Ureter (tissue), 1 donor: ENCODE results near the gene C11orf42. TPM values are rescaled to one million over a fixed set of nuclear protein-coding genes. Genes with fewer than 3 reads are reported as not detected.
"Not testable (repeated sequence)": the region's sequence is repeated elsewhere in the genome, so short reads cannot be mapped to it uniquely, and the experiment has no call there.

Source experiments
- DNase-seq: peaks from one replicate; pipeline ENCODE4 v3.0.0-alpha.2; 2020; ENCODE audit warnings: low spot score
- total RNA-seq: library from RNA; stranded (reverse); gene quantifications from one replicate; pipeline ENCODE4 v1.2.4, GENCODE V29; 2023
- donor health status: DM: yes; HTN: yes; CAD: no.

The C11orf42 gene
- total RNA-seq, 1 donor from 2014 or later: not detected

DNA sequence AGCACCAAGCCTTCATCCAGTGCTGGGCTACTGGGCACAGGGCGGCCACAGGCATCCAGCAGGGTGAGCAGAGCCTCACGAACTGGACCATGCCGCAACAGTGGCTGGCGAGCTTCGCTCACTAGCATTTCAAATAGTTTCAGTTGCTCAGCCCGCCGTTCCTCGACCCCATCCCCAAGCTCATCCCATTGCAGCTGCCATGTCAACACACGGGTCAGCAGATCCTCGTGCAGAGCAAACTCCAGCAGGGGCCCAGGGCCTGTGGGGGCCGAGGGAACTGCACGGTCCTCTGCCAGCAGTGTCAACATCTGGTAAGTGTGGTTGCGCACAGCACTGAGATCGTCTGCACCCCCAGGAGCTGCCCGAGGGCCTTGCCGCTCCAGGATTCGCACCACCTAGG is 18.5 kb downstream of the C11orf42 start:
- no peak for DNase-seq

DNA sequence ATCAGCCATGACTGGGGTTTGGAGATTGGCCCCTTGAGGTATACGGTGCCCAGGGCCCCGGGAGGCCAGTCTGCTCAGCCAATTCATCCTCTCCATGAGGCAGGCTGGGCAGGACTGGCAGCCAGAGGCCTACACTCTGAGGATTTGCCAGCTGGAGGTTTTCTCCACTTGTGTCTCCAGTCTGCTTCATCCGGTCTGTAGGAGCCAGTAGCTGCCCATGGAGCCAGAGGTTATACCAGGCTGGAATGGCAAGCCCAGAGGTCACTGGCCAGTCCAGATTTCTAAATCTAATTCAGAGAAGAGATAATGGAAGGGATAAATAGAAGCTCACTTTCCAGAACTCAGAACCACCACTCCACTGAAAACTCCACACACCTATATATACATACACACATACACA is 19.1 kb downstream of the C11orf42 start:
- DNase-seq: no peak

GRCh38 chr11:6225024-6225423 is 19.7 kb downstream of the C11orf42 start:
- DNase-seq: no peak

- DNase-seq: no peak
These were observed 20.5 kb downstream of the C11orf42 start for GRCh38 chr11:6225896-6226295.

- no peak for DNase-seq
These were observed 23.2 kb downstream of the C11orf42 start for GRCh38 chr11:6228520-6228919.

- no peak for DNase-seq
These were observed 24.6 kb downstream of the C11orf42 start for GRCh38 chr11:6229911-6230310.

DNA sequence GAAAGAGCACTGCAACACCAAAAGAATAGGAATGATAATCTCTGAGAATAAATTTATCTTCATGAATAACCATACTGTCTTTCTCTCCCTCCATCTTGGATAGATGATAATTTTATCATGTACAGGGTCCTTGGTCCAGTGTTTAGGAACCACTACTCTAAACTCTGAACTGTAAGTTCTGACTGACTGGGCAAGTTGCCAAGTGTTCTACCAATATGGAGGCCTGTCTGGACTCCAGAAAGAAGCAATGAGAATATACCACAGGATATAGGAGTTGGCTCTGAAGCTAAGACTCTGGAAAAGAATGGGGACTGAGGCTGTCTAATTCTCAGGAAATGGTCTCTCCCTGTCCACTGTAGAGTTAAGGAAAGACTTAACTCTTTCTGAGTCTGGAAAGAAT is 27.5 kb downstream of the C11orf42 start:
- no peak for DNase-seq

GRCh38 chr11:6233984-6234386 is 28.6 kb downstream of the C11orf42 start:
- no peak for DNase-seq

GRCh38 chr11:6234387-6235107 is 29.2 kb downstream of the C11orf42 start, which contains the start of gene FHIP1B:
FHIP1B (minus strand) TSS chr11:6234636; CDS start chr11:6224516, 10,120 bp downstream.
- peak; percentile 100 for DNase-seq

- no peak for DNase-seq
These were observed 31.9 kb downstream of the C11orf42 start for GRCh38 chr11:6237266-6237665.

DNA sequence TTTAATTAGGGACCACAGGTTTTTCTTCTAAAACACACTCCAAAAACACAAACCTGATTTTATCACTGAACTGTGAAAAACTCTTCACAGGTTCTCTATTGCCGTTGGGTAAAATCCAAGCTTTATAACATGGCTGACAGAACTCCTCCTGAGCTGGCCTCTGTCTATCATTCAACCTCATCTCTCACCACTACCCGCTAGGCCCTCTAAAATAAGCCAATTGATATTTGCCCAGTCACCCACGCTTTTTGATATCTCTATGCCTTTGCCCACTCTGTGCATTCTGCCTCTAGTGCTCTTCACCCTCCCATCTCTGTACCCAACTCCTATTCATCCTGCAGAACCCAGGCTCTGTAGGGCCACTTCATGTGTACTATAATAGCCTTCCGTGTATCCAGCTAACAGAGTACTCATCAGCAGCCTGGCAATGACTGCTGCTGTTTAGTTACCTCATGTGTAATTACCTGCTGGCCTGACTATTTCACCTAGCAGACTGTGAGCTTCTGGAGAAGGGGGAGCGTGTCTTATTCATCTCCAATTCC is 32.5 kb downstream of the C11orf42 start:
- DNase-seq: no peak

- no peak for DNase-seq
These were observed 33.5 kb downstream of the C11orf42 start, which contains the start of gene CNGA4 for GRCh38 chr11:6238902-6239301. CNGA4 (plus strand) TSS chr11:6239089; CDS start chr11:6239207, 118 bp downstream.

DNA sequence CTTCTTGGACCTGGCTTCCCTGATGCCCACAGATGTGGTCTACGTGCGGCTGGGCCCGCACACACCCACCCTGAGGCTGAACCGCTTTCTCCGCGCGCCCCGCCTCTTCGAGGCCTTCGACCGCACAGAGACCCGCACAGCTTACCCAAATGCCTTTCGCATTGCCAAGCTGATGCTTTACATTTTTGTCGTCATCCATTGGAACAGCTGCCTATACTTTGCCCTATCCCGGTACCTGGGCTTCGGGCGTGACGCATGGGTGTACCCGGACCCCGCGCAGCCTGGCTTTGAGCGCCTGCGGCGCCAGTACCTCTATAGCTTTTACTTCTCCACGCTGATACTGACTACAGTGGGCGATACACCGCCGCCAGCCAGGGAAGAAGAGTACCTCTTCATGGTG is 34.8 kb downstream of the C11orf42 start:
- DNase-seq: no peak

- no peak for DNase-seq
These were observed 35.4 kb downstream of the C11orf42 start for GRCh38 chr11:6240781-6241180.

DNA sequence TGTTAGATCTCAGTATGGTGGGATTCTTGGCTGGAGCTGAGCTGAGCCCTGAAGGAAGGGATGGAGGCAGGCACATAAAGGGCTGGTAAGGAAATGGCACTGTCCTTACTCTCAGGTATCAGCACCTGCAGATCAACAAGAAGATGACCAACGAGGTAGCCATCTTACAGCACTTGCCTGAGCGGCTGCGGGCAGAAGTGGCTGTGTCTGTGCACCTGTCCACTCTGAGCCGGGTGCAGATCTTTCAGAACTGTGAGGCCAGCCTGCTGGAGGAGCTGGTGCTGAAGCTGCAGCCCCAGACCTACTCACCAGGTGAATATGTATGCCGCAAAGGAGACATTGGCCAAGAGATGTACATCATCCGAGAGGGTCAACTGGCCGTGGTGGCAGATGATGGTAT is 36.0 kb downstream of the C11orf42 start:
- no peak for DNase-seq

GRCh38 chr11:6245536-6245935 is 40.2 kb downstream of the C11orf42 start:
- no peak for DNase-seq

DNA sequence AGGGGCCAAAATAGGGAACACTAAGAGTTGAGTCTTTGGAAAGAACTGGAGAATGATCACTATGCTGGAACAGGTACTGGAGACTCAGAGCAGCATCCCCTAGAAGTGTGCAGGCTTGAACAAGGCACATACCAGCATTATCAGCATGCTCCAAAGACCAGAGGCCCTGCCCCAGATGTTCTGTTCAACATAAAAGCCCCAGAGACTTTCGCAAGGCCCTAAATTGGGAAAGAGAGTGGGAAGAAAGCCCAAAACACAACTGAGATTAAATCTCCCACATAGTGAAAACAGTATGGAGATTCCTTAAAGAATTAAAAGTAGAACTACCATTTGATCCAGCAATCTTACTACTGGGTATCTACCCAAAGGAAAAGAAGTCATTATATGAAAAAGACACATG is 42.9 kb downstream of the C11orf42 start:
- no peak for DNase-seq

GRCh38 chr11:6248897-6249296 is 43.5 kb downstream of the C11orf42 start:
- DNase-seq: not testable (repeated sequence)

- DNase-seq: peak; percentile 80
These were observed 44.6 kb downstream of the C11orf42 start for GRCh38 chr11:6249770-6250555.

GRCh38 chr11:6251120-6251733 is 45.9 kb downstream of the C11orf42 start:
- DNase-seq: no peak

- DNase-seq: no peak
These were observed 46.7 kb downstream of the C11orf42 start for GRCh38 chr11:6251990-6252473.

GRCh38 chr11:6253197-6253596 is 47.8 kb downstream of the C11orf42 start:
- no peak for DNase-seq
